GM21723 (cell line): ENCODE data around the gene HYAL2.
"Not testable (repeated sequence)": the region's sequence is repeated elsewhere in the genome, so short reads cannot be mapped to it uniquely, and the experiment has no call there.

Experiments
- ATAC-seq: cut with Tn5 transposase; IDR thresholded peaks from one replicate; pipeline ENCODE4 v1.9.1; 2021; ENCODE audit warnings: mild to moderate bottlenecking, moderate library complexity; ENCODE audit not compliant: unreplicated experiment

Gene HYAL2

GRCh38 chr3:50293079-50293801 is 29.3 kb downstream of the HYAL2 start:
- no peak for ATAC-seq

GRCh38 chr3:50292159-50293078 is 30.1 kb downstream of the HYAL2 start, which contains the start of gene IFRD2:
TSS of gene IFRD2 (minus strand) at chr3:50292429. CDS start at chr3:50292274, 155 bp downstream.
- peak; percentile 93 for ATAC-seq

- no peak for ATAC-seq
Observed at GRCh38 chr3:50290161-50290641, 32.3 kb downstream of the HYAL2 start.

GRCh38 chr3:50289130-50289529 is 33.4 kb downstream of the HYAL2 start:
- ATAC-seq: no peak

- ATAC-seq: no peak
Observed at GRCh38 chr3:50288387-50289007, 34.0 kb downstream of the HYAL2 start.

- ATAC-seq: no peak
Observed at GRCh38 chr3:50287262-50287661, 35.3 kb downstream of the HYAL2 start.

- no peak for ATAC-seq
Observed at GRCh38 chr3:50286322-50287227, 36.0 kb downstream of the HYAL2 start.

- ATAC-seq: not testable (repeated sequence)
Observed at GRCh38 chr3:50284121-50284520, 38.4 kb downstream of the HYAL2 start.

- ATAC-seq: no peak
Observed at GRCh38 chr3:50279255-50280016, 43.1 kb downstream of the HYAL2 start.

- ATAC-seq: no peak
Observed at GRCh38 chr3:50278880-50279224, 43.7 kb downstream of the HYAL2 start, which contains the start of gene LSMEM2. TSS of gene LSMEM2 (plus strand) at chr3:50279087. CDS start at chr3:50279114, 27 bp downstream.

GRCh38 chr3:50278123-50278879 is 44.2 kb downstream of the HYAL2 start:
- ATAC-seq: no peak

GRCh38 chr3:50276762-50277101 is 45.8 kb downstream of the HYAL2 start:
- no peak for ATAC-seq

GRCh38 chr3:50275996-50276761 is 46.4 kb downstream of the HYAL2 start:
- ATAC-seq: no peak

- no peak for ATAC-seq
Observed at GRCh38 chr3:50275141-50275995, 47.2 kb downstream of the HYAL2 start.

- no peak for ATAC-seq
Observed at GRCh38 chr3:50274371-50275104, 48.0 kb downstream of the HYAL2 start.

- no peak for ATAC-seq
Observed at GRCh38 chr3:50273689-50274065, 48.9 kb downstream of the HYAL2 start.
